ENCODE measurements around the gene SELE.
"Not testable (repeated sequence)": the region's sequence is repeated elsewhere in the genome, so short reads cannot be mapped to it uniquely, and the experiment has no call there.

DNA sequence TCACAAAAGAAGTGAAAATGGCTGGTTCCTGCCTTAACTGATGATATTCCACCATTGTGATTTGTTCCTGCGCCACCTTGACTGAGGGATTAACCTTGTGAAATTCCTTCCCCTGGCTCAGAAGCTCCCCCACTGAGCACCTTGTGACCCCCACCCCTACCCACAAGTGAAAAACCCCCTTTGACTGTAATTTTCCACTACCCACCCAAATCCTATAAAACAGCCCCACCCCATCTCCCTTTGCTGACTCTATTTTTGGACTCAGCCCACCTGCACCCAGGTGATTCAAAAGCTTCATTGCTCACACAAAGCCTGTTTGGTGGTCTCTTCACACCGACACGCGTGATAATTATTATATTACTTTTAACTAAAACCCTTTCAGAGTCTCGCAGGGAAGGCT, 45.5 kb downstream of the SELE start:
- TF ChIP-seq ZNF70, ZFP3, SNAI2, GLIS3, ISL1, ZFP30 (CRISPR knock-in tag; IDR thresholded peaks at IDR 0.05): not testable (repeated sequence)
- TF ChIP-seq, protein P1, sequence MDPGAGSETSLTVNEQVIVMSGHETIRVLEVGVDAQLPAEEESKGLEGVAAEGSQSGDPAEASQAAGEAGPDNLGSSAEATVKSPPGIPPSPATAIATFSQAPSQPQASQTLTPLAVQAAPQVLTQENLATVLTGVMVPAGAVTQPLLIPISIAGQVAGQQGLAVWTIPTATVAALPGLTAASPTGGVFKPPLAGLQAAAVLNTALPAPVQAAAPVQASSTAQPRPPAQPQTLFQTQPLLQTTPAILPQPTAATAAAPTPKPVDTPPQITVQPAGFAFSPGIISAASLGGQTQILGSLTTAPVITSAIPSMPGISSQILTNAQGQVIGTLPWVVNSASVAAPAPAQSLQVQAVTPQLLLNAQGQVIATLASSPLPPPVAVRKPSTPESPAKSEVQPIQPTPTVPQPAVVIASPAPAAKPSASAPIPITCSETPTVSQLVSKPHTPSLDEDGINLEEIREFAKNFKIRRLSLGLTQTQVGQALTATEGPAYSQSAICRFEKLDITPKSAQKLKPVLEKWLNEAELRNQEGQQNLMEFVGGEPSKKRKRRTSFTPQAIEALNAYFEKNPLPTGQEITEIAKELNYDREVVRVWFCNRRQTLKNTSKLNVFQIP (CRISPR knock-in tag; IDR thresholded peaks at IDR 0.05; ENCODE audit: borderline replicate concordance, low read depth) = not testable (repeated sequence)
- TF ChIP-seq, protein P2, sequence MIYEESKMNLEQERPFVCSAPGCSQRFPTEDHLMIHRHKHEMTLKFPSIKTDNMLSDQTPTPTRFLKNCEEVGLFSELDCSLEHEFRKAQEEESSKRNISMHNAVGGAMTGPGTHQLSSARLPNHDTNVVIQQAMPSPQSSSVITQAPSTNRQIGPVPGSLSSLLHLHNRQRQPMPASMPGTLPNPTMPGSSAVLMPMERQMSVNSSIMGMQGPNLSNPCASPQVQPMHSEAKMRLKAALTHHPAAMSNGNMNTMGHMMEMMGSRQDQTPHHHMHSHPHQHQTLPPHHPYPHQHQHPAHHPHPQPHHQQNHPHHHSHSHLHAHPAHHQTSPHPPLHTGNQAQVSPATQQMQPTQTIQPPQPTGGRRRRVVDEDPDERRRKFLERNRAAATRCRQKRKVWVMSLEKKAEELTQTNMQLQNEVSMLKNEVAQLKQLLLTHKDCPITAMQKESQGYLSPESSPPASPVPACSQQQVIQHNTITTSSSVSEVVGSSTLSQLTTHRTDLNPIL (CRISPR knock-in tag; IDR thresholded peaks at IDR 0.05; ENCODE audit: low read depth) = not testable (repeated sequence)
- TF ChIP-seq, protein P3, sequence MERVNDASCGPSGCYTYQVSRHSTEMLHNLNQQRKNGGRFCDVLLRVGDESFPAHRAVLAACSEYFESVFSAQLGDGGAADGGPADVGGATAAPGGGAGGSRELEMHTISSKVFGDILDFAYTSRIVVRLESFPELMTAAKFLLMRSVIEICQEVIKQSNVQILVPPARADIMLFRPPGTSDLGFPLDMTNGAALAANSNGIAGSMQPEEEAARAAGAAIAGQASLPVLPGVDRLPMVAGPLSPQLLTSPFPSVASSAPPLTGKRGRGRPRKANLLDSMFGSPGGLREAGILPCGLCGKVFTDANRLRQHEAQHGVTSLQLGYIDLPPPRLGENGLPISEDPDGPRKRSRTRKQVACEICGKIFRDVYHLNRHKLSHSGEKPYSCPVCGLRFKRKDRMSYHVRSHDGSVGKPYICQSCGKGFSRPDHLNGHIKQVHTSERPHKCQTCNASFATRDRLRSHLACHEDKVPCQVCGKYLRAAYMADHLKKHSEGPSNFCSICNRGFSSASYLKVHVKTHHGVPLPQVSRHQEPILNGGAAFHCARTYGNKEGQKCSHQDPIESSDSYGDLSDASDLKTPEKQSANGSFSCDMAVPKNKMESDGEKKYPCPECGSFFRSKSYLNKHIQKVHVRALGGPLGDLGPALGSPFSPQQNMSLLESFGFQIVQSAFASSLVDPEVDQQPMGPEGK (CRISPR knock-in tag; IDR thresholded peaks at IDR 0.05; ENCODE audit: borderline replicate concordance) = not testable (repeated sequence)
